ENCODE data around the gene CFAP77. TPM values are rescaled to one million over a fixed set of nuclear protein-coding genes. Genes with fewer than 3 reads are reported as not detected.

Gene CFAP77
- total RNA-seq, 2 donors from 2014 or later, result 2.4 TPM; not detected in 1

DNA sequence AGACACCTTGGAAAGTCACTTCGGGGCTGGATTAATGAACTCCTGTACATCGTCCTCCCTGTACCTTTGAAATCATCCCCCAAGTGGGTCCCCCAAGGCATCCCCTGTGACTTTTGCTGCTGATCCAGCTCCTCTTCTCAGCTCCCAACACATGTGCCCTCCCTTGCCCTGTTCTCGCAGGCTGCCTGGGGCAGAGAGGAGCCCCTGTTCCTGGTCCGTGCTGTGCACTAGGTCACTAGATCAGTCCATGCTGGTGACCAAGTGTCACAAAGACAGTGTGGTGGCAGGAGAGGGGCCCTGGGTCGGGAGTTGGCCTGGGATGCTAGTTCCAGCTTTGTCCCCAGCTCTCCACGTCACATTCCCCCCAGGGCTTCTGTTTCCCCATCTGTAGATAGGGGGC is 93.1 kb downstream of the CFAP77 start:
- no peaks in the 10 kb centered on the region for H3K9me3 ChIP-seq
- H3K4me1 ChIP-seq (replicated peaks), result no peaks in the 10 kb centered on the region
- intact Hi-C loops (cut with DNase I), result no loop called here
- no peaks in the 10 kb centered on the region for H3K36me3 ChIP-seq
- H3K4me3 ChIP-seq, result no peak overlapping the region
- TF ChIP-seq POLR2A (IDR thresholded peaks at IDR 0.05) (no peak), CTCF (IDR thresholded peaks at IDR 0.05) (no peak), POLR2AphosphoS5 (IDR thresholded peaks at IDR 0.05) (no peak)
- H3K27ac ChIP-seq, result no peak overlapping the region
- 77% methylated on average over 6 of the region's 6 CpGs for WGBS
- no peak for DNase-seq (ENCODE audit: low spot score)
- H3K27me3 ChIP-seq (replicated peaks; ENCODE audit: insufficient read depth), result peaks cover 5% of the 10 kb centered on the region

GRCh38 chr9:132504488-132504887 is 94.5 kb downstream of the CFAP77 start:
- H3K9me3 ChIP-seq, result no peaks in the 10 kb centered on the region
- no peak overlapping the region for H3K4me3 ChIP-seq
- WGBS, result 65% methylated on average over 9 of the region's 9 CpGs
- no peak for DNase-seq (ENCODE audit: low spot score)
- H3K27me3 ChIP-seq (replicated peaks; ENCODE audit: insufficient read depth), result peaks cover 3% of the 10 kb centered on the region
- no peaks in the 10 kb centered on the region for H3K36me3 ChIP-seq
- H3K4me1 ChIP-seq (replicated peaks), result no peaks in the 10 kb centered on the region
- TF ChIP-seq POLR2AphosphoS5 (IDR thresholded peaks at IDR 0.05) (no peak), POLR2A (IDR thresholded peaks at IDR 0.05) (no peak), CTCF (IDR thresholded peaks at IDR 0.05) (no peak)
- no peak overlapping the region for H3K27ac ChIP-seq
- intact Hi-C loops (cut with DNase I), result no loop called here

DNA sequence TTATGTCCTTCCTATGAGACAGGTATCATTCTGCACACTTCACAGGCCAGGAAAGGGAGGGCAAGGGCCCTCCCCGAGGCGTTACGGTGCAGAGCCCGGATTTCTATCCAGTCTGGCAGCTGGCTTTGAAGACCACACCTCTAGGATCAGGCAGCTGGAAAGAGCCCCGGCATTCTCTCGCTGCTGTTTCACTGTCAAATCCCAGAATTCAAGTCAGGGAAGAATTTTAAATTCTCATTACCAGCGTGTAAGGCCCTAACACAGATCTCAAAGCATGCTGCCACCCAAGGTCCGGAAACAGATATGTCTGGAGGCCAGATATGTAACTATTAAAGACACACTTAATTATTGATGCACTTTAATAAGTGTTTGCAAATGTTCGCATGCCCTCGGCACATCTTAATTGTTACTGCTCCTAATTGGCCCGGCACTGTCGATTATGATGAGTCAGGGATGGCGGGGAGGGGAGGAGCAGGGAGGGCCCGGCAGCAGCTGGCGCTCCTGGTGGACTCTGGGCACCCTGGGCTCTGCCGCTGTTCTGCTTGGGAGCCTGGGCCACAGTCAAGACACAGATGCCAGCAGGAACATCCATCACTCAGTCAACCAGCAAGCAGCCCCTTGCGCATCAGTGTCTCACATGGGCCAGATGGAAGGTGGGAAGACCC is 96.1 kb downstream of the CFAP77 start:
- H3K4me1 ChIP-seq (replicated peaks), result no peaks in the 10 kb centered on the region
- TF ChIP-seq POLR2AphosphoS5 (IDR thresholded peaks at IDR 0.05) (no peak), CTCF (IDR thresholded peaks at IDR 0.05) (no peak), POLR2A (IDR thresholded peaks at IDR 0.05) (no peak)
- no peak for DNase-seq (ENCODE audit: low spot score)
- no peaks in the 10 kb centered on the region for H3K36me3 ChIP-seq
- intact Hi-C loops (cut with DNase I), result loop anchor here (5.0 kb wide), 2 partner anchors 66 to 296 kb away; no protein-coding TSS in a partner anchor
- H3K4me3 ChIP-seq, result no peak overlapping the region
- H3K9me3 ChIP-seq, result no peaks in the 10 kb centered on the region
- no peaks in the 10 kb centered on the region for H3K27me3 ChIP-seq (replicated peaks; ENCODE audit: insufficient read depth)
- no peak overlapping the region for H3K27ac ChIP-seq
- WGBS, result 79% methylated on average over 17 of the region's 17 CpGs

DNA sequence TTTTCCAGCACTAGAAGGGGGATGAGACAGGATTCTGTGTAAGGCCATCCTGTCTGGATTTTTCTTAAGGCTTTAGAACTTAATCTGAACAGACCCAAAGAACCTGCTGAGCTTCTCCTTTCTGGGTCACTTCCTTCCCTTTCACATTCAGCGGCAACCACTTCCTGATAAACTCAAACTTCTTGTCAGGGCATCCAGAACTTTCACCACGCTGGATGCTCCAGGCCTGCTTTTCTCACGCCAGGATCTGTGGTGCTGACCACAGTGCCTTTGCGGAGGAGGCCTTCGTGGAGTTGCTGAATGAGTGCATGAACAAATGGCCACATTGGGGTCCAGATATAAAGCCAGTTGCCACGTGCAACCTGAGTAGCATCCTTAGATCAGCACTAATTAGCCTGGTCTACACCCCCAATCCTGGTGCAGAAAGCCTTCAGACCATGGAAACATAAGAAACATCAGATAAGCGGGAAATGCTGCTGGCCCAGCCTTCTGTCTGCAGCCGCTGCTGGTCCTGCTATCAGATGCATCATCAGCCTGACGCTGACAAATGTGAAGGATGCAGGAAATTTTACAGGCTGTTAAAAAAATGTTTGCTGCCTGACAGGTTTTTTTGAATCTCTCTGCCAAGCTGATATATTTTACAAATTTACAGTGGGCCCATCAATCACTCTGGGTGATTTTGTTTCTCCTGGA is 97.1 kb downstream of the CFAP77 start:
- WGBS, result 44% methylated on average over 9 of the region's 9 CpGs
- Histone ChIP-seq H3K4me3 (no peak overlapping the region), H3K9me3 (no peaks in the 10 kb centered on the region), H3K27me3 (replicated peaks; ENCODE audit: insufficient read depth) (no peaks in the 10 kb centered on the region), H3K27ac (no peak overlapping the region), H3K4me1 (replicated peaks) (no peaks in the 10 kb centered on the region), H3K36me3 (no peaks in the 10 kb centered on the region)
- intact Hi-C loops (cut with DNase I), result loop anchor here (5.0 kb wide), 2 partner anchors 65 to 295 kb away; no protein-coding TSS in a partner anchor
- DNase-seq (ENCODE audit: low spot score), result peak; percentile 54
- TF ChIP-seq POLR2A (IDR thresholded peaks at IDR 0.05) (no peak), POLR2AphosphoS5 (IDR thresholded peaks at IDR 0.05) (peak; percentile 50)

- DNase-seq (ENCODE audit: low spot score), result peak; percentile 65
- TF ChIP-seq POLR2A (IDR thresholded peaks at IDR 0.05) (no peak), CTCF (IDR thresholded peaks at IDR 0.05) (peak; percentile 70 to 84 (median 78)), POLR2AphosphoS5 (IDR thresholded peaks at IDR 0.05) (peak; percentile 16)
- WGBS, result 43% methylated on average over 24 of the region's 24 CpGs
Measured at GRCh38 chr9:132507670-132508469, 97.9 kb downstream of the CFAP77 start.

More at GRCh38 chr9:132507670-132508469, 97.9 kb downstream of the CFAP77 start:
- H3K4me3 ChIP-seq, result no peak overlapping the region
- intact Hi-C loops (cut with DNase I), result loop anchor here (5.0 kb wide), 2 partner anchors 64 to 294 kb away; no protein-coding TSS in a partner anchor
- H3K27me3 ChIP-seq (replicated peaks; ENCODE audit: insufficient read depth), result no peaks in the 10 kb centered on the region
- H3K27ac ChIP-seq, result no peak overlapping the region
- H3K36me3 ChIP-seq, result no peaks in the 10 kb centered on the region
- H3K9me3 ChIP-seq, result no peaks in the 10 kb centered on the region
- no peaks in the 10 kb centered on the region for H3K4me1 ChIP-seq (replicated peaks)

Data from prostate gland (tissue), 2 donors.